HG03558 (cell line): Measurements from ENCODE around the gene MYL9.

Source experiments
- ATAC-seq: cut with Tn5 transposase; IDR thresholded peaks from one replicate; pipeline ENCODE4 v1.9.1; 2021; ENCODE audit warnings: moderate number of reproducible peaks; ENCODE audit not compliant: unreplicated experiment; ENCODE audit errors: extremely low read depth

The MYL9 gene

DNA sequence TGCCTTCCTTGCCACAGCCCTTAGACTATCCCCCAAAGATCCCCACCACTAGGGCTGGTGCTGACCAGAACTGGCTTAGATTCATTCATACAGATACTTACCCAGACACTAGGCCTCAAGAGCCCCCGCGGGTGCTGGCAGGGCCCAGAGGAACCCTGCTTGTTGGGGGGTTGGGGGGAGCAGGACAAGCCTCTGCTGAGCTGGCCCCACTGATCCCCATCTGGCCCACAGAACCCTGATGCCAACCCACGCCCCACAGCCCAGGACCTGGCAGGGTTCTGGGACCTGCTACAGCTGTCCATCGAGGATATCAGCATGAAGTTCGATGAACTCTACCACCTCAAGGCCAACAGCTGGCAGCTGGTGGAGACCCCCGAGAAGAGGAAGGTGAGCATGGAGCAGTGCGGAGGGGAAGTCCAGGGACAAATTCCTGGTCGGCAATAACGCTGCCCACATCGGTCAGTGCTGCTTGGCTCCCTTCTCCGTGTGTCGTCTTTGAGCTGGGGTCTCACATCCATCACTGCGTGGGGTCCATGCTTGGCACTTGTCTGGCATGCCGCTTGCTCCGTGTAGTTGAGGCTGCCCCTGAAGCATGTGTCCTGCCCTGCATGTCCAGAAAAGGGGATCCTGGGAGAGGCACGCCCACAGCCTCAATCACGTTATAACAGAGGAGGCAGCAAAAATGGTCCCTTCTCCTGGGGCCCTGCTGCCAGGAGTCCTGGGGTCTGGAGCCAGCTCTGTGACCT is 15.5 kb upstream of the MYL9 start:
- ATAC-seq = no peak

- ATAC-seq = no peak
Observed at GRCh38 chr20:36526521-36527011, 14.8 kb upstream of the MYL9 start.

GRCh38 chr20:36527331-36528125 is 13.8 kb upstream of the MYL9 start:
- ATAC-seq = no peak

DNA sequence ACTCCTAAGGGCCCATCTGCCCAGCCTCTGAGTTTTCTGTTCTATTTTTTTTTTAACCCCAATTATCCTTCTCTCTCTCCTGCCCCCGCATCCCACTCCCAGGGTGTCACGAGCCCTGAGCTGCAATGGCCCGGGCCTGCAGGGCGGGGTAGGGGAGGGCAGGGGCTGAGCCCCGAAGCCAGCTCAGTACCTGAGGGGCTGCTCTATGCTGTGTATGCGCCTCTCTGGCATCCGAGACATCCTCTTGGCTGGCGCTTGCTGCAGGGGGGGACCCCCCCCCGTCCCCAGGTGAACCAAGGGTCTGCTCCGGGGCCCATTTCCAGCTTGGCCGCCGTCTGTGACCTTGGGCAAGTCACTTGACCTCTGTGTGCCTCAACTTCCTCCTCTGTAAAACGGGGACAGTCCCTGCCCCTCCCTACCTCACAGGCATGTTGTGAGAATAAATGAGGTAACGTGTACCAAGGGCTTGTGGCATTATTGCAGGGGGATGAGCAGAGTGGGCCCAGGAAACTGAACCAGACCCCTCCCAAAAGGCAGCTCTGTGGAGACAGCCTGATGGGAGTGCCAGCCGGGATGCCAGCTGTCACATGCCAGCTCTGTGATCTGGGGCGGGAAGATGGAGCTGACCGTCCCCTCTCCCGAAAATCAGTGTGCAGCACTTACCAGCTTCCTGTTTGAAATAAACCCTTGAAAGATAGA is 13.0 kb upstream of the MYL9 start:
- no peak for ATAC-seq

GRCh38 chr20:36528875-36529417 is 12.4 kb upstream of the MYL9 start:
- no peak for ATAC-seq

DNA sequence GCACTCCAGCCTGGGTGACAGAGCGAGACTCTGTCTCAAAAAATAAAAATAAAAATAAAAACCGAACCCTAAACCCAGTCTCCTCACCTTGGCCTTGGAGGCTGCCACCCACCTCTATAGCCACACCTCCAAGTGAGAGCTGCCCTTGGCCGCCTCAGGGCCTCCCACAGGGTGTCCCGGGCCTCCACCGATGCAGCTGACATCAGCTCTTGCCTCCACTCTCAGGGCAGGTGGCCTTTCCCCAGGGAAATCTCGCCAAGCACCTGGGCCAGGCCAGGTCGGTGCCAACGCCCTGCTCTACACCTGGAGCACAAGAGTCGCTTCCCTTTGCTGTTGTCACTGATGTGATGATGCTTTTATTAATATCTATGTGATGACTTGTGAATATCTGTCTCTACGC is 8.9 kb upstream of the MYL9 start:
- ATAC-seq = no peak

- ATAC-seq = no peak
Observed at GRCh38 chr20:36532822-36533221, 8.5 kb upstream of the MYL9 start.

DNA sequence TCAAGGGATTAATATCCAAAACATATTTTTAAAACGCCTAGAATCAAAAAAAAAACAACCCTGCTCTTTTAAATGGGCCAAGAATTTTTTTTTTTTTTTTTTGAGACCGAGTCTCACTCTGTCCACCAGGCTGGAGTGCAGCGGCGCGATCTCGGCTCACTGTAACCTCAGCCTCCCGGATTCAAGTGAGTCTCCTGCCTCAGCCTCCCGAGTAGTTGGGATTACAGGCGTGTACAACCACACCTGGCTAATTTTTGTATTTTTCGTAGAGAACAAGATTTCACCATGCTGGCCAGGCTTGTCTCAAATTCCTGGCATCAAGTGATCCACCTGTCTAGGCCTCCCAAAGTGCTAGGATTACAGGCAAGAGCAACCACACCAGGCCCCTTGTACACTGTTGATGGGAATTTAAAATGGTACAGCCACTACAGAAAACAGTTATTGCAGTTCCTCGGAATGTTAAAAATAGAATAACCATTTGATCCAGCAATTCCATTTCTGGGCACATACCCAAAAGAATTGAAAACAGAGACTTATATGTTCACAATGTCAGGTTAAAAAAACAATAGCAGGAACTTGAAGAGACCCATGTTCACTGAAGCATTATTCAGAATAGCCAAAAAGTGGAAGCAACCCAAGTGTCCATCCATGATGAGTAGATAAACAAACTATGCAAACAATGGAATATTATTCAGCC is 3.1 kb upstream of the MYL9 start:
- no peak for ATAC-seq

DNA sequence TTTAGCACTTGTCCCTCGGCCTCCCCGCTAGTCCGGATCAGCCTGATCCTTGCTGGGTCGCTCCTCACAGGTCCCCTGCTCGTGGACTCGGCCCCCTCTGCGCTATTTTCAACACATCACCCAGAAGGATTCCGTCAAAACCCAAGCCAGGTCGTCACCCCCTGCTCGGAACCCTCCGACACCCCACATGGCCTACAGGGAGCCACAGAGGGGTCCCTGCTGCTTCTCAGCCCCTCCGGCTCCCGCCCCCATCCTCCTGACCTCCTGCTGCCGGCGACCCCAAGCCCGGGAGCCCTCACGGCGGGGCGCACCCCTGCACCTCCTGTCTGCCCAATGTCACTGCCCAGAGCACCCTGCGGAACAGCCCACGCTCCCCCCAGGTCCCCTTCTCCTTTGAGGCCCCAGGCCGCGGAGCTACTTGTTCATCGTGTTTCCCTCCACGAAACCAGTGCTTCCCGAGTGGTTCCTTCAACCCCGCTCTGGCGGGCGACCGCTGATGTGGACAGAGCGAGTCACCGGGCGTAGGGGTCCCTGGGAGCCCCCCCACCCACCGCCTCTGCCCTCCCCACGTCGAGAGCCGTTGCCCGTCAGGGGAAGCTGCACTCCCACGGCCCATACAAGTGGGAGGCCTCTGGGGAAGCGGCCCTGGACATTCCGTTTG is 638 bp upstream of the MYL9 start:
- ATAC-seq = no peak

DNA sequence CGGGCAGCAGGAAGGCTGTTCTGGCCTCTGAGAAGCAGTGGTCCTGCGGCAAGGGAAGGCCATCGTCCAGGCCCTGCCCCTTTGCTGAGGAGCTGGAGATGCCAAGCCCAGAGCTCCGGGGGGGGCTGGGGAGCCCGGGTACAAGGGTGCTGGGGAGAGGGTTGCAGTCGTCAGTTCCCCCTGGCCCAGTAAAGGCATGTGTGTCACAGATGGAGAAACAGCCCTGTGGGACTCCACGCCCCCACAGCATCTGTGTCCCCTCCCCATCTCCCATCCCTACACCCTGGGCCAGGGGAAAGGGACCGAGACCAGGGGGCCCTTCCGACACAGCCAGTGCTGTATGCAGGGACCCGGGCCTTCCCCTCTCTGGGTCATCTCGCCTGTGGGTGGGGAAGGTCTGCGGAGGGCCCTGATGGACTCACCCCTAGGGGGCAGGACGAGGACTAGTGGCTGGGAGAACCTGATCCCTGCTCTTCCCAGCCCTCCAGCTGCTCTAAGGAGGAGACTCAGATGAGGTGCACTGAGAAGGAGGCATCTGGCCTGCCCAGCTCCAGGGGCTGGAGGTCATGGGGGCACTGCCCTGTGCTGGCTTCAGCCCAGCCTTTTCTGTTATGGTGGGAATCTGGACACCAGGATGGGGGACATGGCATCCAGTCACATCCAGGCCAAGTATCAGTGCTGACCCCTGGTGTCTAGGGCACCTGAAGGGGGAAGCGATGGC is 609 bp downstream of the MYL9 start:
- no peak for ATAC-seq

- no peak for ATAC-seq
Observed at GRCh38 chr20:36542516-36543183, 1.3 kb downstream of the MYL9 start.

GRCh38 chr20:36543184-36544133 is 2.1 kb downstream of the MYL9 start:
- ATAC-seq = no peak

GRCh38 chr20:36544134-36545018 is 3.1 kb downstream of the MYL9 start:
- no peak for ATAC-seq

GRCh38 chr20:36546111-36546736 is 4.9 kb downstream of the MYL9 start:
- ATAC-seq = no peak

DNA sequence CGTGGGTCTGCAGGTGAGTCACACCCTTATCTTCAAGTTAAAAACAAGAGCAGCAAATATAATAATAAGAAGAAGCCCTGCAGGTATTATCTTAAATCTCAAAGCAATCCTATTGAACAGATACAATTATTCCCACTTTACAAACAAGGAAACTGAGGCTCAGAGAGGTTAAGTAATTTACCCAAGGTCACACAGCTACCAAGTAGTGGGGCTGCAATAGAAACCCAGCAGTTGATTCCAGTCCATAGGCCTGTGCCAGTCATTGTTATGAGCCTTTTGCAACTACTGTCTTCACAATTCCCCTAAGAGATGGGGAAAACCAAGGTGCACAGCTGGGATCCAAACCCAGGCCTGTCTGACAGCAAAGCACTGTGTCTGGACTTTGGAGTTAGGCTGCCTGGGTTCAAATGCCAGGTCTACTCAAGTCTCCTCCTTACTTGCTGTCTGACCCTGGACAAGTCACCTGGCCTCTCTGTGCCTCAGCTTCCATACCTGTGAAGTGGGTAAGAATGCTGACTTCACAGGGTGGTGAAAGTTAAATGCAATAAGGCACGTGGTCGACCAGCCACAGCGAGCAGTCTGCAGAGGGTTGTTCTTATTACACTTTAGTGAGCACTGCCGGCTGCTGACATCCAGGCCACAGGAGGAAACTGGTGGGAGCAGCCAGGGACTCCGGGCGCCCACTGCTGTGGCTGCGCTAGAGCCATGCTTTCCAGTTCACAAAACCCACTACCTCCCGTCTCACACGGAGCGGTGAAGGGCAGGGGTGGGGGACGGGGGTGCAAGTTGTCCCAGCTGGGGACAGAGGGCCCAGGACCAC is 6.1 kb downstream of the MYL9 start:
- ATAC-seq = no peak
